OCI-LY1 (cell line): Measurements from ENCODE around the gene KLHL36.
A peak's percentile ranks its signal among the peaks of the same experiment; 100 is the strongest.

Experiments used
- H2AFZ ChIP-seq: fragments of 200-600 bp; sonication (generic), shearing (Covaris generic); 2 replicates; pipeline ENCODE4 v1.6.0; 2014; ENCODE audit warnings: antibody characterized with exemption, mild to moderate bottlenecking, low read length
- H3F3A ChIP-seq: fragments of 200-600 bp; sonication (generic), shearing (Covaris generic); 2 replicates; pipeline ENCODE4 v1.6.0; 2014; ENCODE audit warnings: mild to moderate bottlenecking, antibody characterized with exemption, low read length, moderate library complexity; ENCODE audit not compliant: insufficient read depth
- H3K27ac ChIP-seq: fragments of 200-600 bp; sonication (generic); 2 replicates; pipeline ENCODE4 v1.5.1; 2014; ENCODE audit warnings: low read length, mixed run types, mild to moderate bottlenecking, low read depth; ENCODE audit not compliant: poor library complexity, severe bottlenecking
- H3K27me3 ChIP-seq: fragments of 200-600 bp; sonication (generic); 2 replicates; pipeline ENCODE4 v1.6.0; 2014; ENCODE audit warnings: antibody characterized with exemption, mild to moderate bottlenecking, low read length, moderate library complexity; ENCODE audit not compliant: insufficient read depth
- H3K36me3 ChIP-seq: fragments of 200-600 bp; sonication (generic); 2 replicates; pipeline ENCODE4 v1.6.1; 2014; ENCODE audit warnings: mild to moderate bottlenecking, antibody characterized with exemption, low read length, moderate library complexity, mixed read lengths; ENCODE audit not compliant: insufficient read depth
- H3K4me1 ChIP-seq: fragments of 200-600 bp; sonication (generic); 2 replicates; pipeline ENCODE4 v1.5.1; 2014; ENCODE audit warnings: mild to moderate bottlenecking, low read length, moderate library complexity; ENCODE audit not compliant: insufficient read depth, severe bottlenecking
- H3K4me2 ChIP-seq: fragments of 200-600 bp; sonication (generic), shearing (Covaris generic); 2 replicates; pipeline ENCODE4 v1.6.1; 2014; ENCODE audit warnings: low read length
- H3K4me3 ChIP-seq: fragments of 200-600 bp; sonication (generic); 2 replicates; pipeline ENCODE4 v1.5.1; 2014; ENCODE audit warnings: low read length, low read depth, mild to moderate bottlenecking, mixed read lengths; ENCODE audit not compliant: poor library complexity, severe bottlenecking
- H3K79me2 ChIP-seq: fragments of 200-600 bp; shearing (Covaris generic); 2 replicates; pipeline ENCODE4 v1.6.1; 2016; ENCODE audit warnings: mixed run types, low read length, mixed read lengths; ENCODE audit not compliant: insufficient read depth
- H3K9ac ChIP-seq: fragments of 200-600 bp; sonication (generic), shearing (Covaris generic); 2 replicates; pipeline ENCODE4 v1.6.1; 2014; ENCODE audit warnings: mild to moderate bottlenecking, low read length, mixed read lengths
- H3K9me2 ChIP-seq: fragments of 200-600 bp; sonication (generic), shearing (Covaris generic); 2 replicates; pipeline ENCODE4 v1.6.1; 2014; ENCODE audit warnings: low read depth, mild to moderate bottlenecking, low read length, mixed read lengths
- H3K9me3 ChIP-seq: fragments of 200-600 bp; shearing (Covaris generic); 2 replicates; pipeline ENCODE4 v1.6.1; 2014; ENCODE audit warnings: low read length, mixed read lengths
- H4K20me1 ChIP-seq: fragments of 200-600 bp; sonication (generic), shearing (Covaris generic); 2 replicates; pipeline ENCODE4 v1.6.0; 2016; ENCODE audit warnings: mild to moderate bottlenecking, low read length; ENCODE audit not compliant: insufficient read depth
- CTCF ChIP-seq: fragments of 200-600 bp; sonication (generic), shearing (Covaris generic); IDR thresholded peaks from 2 replicates; pipeline ENCODE4 v1.5.1; 2017; ENCODE audit warnings: mild to moderate bottlenecking, antibody characterized with exemption, low read length, moderate library complexity, mixed read lengths
- EZH2 ChIP-seq: fragments of 200-600 bp; sonication (generic), shearing (Covaris generic); IDR thresholded peaks from 2 replicates; pipeline ENCODE4 v1.8.0; 2017; ENCODE audit warnings: borderline replicate concordance, mixed run types, mild to moderate bottlenecking, antibody characterized with exemption, low read length, moderate library complexity, mixed read lengths

Gene KLHL36

GRCh38 chr16:84694980-84695379 is 46.7 kb downstream of the KLHL36 start:
- no peak overlapping the region for H3K9ac ChIP-seq
- no peak overlapping the region for H3K4me2 ChIP-seq
- H3K27me3 ChIP-seq, result no peaks in the 10 kb centered on the region
- H3K27ac ChIP-seq, result no peak overlapping the region
- H3F3A ChIP-seq, result no peaks in the 10 kb centered on the region
- H3K79me2 ChIP-seq, result no peaks in the 10 kb centered on the region
- H3K4me3 ChIP-seq, result no peak overlapping the region
- H3K4me1 ChIP-seq, result peaks cover 7% of the 10 kb centered on the region
- H3K9me2 ChIP-seq, result no peaks in the 10 kb centered on the region
- no peaks in the 10 kb centered on the region for H4K20me1 ChIP-seq
- no peaks in the 10 kb centered on the region for H3K9me3 ChIP-seq
- no peak for TF ChIP-seq CTCF
- TF ChIP-seq EZH2, result no peak
- no peaks in the 10 kb centered on the region for H3K36me3 ChIP-seq
- H2AFZ ChIP-seq, result no peak overlapping the region

GRCh38 chr16:84699147-84699711 is 50.9 kb downstream of the KLHL36 start:
- Histone ChIP-seq H3K4me2 (peak overlapping the region; percentile 97), H3K9me3 (no peaks in the 10 kb centered on the region)

DNA sequence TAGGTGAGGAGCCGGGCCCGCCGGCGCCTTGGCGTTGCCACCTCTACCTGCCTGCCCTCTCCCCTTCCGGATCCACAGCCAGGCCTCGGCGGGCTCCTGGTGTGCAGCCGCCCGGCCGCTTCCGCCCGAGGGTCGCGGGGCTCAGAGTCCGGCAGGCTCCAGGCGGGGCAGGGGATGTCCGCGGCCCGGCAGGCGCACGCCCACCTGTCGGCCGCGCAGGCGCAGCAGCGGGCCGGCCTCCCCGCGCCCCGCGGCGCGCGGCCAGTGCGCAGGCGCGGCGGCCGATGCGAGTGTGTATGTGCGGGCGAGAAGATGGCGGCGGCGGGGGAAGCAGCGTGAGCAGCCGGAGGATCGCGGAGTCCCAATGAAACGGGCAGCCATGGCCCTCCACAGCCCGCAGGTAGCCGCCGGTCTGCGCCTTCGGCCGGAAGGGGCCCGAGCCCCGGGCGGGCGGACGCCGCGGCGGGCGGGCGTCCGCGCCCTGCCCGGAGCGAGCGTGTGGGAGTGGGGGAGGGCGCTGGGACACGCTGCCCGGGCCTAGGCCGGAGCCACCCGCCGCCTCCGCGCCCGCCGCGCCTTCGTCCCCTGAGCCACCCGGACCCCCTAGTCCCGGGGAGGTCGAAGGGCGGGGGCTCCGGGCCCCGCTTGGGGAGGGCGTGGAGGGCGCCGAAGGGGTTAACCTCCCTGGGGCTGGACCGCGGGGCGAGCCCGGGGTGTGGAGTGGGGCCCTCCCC is 51.6 kb downstream of the KLHL36 start, which contains the start of gene USP10:
Gene USP10 (plus strand): TSS at position 289 of the 734 bp plus-strand sequence. CDS start 91 bp downstream, at position 380.
- H3K27ac ChIP-seq, result peak within 1 kb of the TSS; percentile 59
- peak within 1 kb of the TSS; percentile 83; the same call in 1 of the 2 replicates for H2AFZ ChIP-seq
- H3K9me2 ChIP-seq, result no peaks in the 10 kb centered on the region

More at GRCh38 chr16:84699147-84699711, 50.9 kb downstream of the KLHL36 start:
- Histone ChIP-seq H3K79me2 (peaks cover 41% of the 10 kb centered on the region), H3K9ac (peak overlapping the region; percentile 90), H3K27ac (no peak overlapping the region), H3K36me3 (no peaks in the 10 kb centered on the region), H3K4me1 (peaks cover 38% of the 10 kb centered on the region), H3K27me3 (no peaks in the 10 kb centered on the region), H3K9me2 (no peaks in the 10 kb centered on the region), H2AFZ (peak overlapping the region; percentile 83; the same call in 1 of the 2 replicates), H4K20me1 (no peaks in the 10 kb centered on the region), H3K4me3 (peak overlapping the region; percentile 75), H3F3A (no peaks in the 10 kb centered on the region)
- TF ChIP-seq EZH2 (no peak), CTCF (no peak)

More for the DNA sequence above, 51.6 kb downstream of the KLHL36 start, which contains the start of gene USP10:
- Histone ChIP-seq H3K9me3 (no peaks in the 10 kb centered on the region), H3K4me1 (peaks cover 45% of the 10 kb centered on the region), H3K36me3 (peaks cover 4% of the 10 kb centered on the region; the same call in 1 of the 2 replicates), H3K9ac (peak within 1 kb of the TSS; percentile 90), H3K79me2 (peaks cover 47% of the 10 kb centered on the region), H4K20me1 (no peaks in the 10 kb centered on the region), H3K4me2 (peak within 1 kb of the TSS; percentile 97), H3K27me3 (no peaks in the 10 kb centered on the region), H3F3A (no peaks in the 10 kb centered on the region), H3K4me3 (peak within 1 kb of the TSS; percentile 75)
- TF ChIP-seq EZH2 (no peak), CTCF (no peak)
